ENCODE data around the gene UBALD2. TPM values are rescaled to one million over a fixed set of nuclear protein-coding genes. Genes with fewer than 3 reads are reported as not detected.

Gene UBALD2
- total RNA-seq, 1 experiment from 2014 or later, result 30.3 TPM

- TF ChIP-seq SMAD4 (CRISPR knock-in tag; IDR thresholded peaks at IDR 0.05), result no peak
- no peak for TF ChIP-seq PRRX2 (CRISPR knock-in tag; IDR thresholded peaks at IDR 0.05)
- TF ChIP-seq ATF2 (CRISPR knock-in tag; IDR thresholded peaks at IDR 0.05; ENCODE audit: borderline replicate concordance, low read depth), result no peak
- TF ChIP-seq CREM (CRISPR knock-in tag; IDR thresholded peaks at IDR 0.05), result no peak
- TF ChIP-seq ZBTB21 (CRISPR knock-in tag; IDR thresholded peaks at IDR 0.05; ENCODE audit: borderline replicate concordance), result no peak
- no peak for TF ChIP-seq CBFB (CRISPR knock-in tag; IDR thresholded peaks at IDR 0.05; ENCODE audit: low read depth)
- no peak for TF ChIP-seq ZBTB43 (CRISPR knock-in tag; IDR thresholded peaks at IDR 0.05)
- TF ChIP-seq, protein P1, sequence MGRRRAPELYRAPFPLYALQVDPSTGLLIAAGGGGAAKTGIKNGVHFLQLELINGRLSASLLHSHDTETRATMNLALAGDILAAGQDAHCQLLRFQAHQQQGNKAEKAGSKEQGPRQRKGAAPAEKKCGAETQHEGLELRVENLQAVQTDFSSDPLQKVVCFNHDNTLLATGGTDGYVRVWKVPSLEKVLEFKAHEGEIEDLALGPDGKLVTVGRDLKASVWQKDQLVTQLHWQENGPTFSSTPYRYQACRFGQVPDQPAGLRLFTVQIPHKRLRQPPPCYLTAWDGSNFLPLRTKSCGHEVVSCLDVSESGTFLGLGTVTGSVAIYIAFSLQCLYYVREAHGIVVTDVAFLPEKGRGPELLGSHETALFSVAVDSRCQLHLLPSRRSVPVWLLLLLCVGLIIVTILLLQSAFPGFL (CRISPR knock-in tag; IDR thresholded peaks at IDR 0.05; ENCODE audit: borderline replicate concordance), result no peak
Observed at GRCh38 chr17:76261421-76262215, 3.5 kb upstream of the UBALD2 start (continued).

- no peak for ATAC-seq
- TF ChIP-seq ATF2 (CRISPR knock-in tag; IDR thresholded peaks at IDR 0.05; ENCODE audit: borderline replicate concordance, low read depth) (no peak), ZNF219 (CRISPR knock-in tag; IDR thresholded peaks at IDR 0.05; ENCODE audit: borderline replicate concordance) (no peak), ZNF263 (CRISPR knock-in tag; IDR thresholded peaks at IDR 0.05; ENCODE audit: low read depth) (no peak), AFF4 (CRISPR knock-in tag; IDR thresholded peaks at IDR 0.05; ENCODE audit: borderline replicate concordance) (no peak), TCF7 (CRISPR knock-in tag; IDR thresholded peaks at IDR 0.05; ENCODE audit: low read depth) (no peak)
- TF ChIP-seq, protein P2, sequence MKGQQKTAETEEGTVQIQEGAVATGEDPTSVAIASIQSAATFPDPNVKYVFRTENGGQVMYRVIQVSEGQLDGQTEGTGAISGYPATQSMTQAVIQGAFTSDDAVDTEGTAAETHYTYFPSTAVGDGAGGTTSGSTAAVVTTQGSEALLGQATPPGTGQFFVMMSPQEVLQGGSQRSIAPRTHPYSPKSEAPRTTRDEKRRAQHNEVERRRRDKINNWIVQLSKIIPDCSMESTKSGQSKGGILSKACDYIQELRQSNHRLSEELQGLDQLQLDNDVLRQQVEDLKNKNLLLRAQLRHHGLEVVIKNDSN (CRISPR knock-in tag; IDR thresholded peaks at IDR 0.05), result no peak
- TF ChIP-seq, protein P1 (CRISPR knock-in tag; IDR thresholded peaks at IDR 0.05; ENCODE audit: borderline replicate concordance), result no peak
- Mint-ChIP-seq H3K36me3 (peaks cover 3% of the 10 kb centered on the region; the same call in 1 of the 2 replicates), H3K9me3 (no peaks in the 10 kb centered on the region), H3K4me1 (peaks cover 29% of the 10 kb centered on the region), H3K27me3 (ENCODE audit: low read depth) (no peaks in the 10 kb centered on the region), H3K4me3 (no peak overlapping the region), H3K27ac (peak overlapping the region; percentile 36)
- CTCF ChIA-PET, result interaction anchor here (0.8 to 8.0 kb wide), 7 partner anchors 11 to 386 kb away, joined by 3 to 70 read pairs (median 3); no protein-coding TSS in a partner anchor
- DNase-seq (ENCODE audit: low spot score), result no peak
- POLR2A ChIA-PET, result interaction anchor here (0.7 kb wide), 1 partner anchor 60 kb away, joined by 3 read pairs; no protein-coding TSS in a partner anchor
Observed at GRCh38 chr17:76262732-76263344, 2.3 kb upstream of the UBALD2 start.
